ENCODE data around the gene DGKZ.
A peak's percentile ranks its signal among the peaks of the same experiment; 100 is the strongest.

The DGKZ gene

GRCh38 chr11:46381819-46382645 lies 34.8 kb downstream of the DGKZ start:
- no peak for DNase-seq (ENCODE audit: low spot score)

- peak; percentile 68 for DNase-seq (ENCODE audit: low spot score)
These were observed 35.6 kb downstream of the DGKZ start for GRCh38 chr11:46382646-46383403.

- no peak for DNase-seq (ENCODE audit: low spot score)
These were observed 36.1 kb downstream of the DGKZ start for GRCh38 chr11:46383404-46383758.

GRCh38 chr11:46383974-46384701 lies 36.9 kb downstream of the DGKZ start:
- peak; percentile 82 for DNase-seq (ENCODE audit: low spot score)

- DNase-seq (ENCODE audit: low spot score) = no peak
These were observed 38.1 kb downstream of the DGKZ start for GRCh38 chr11:46385169-46386004.

- DNase-seq (ENCODE audit: low spot score) = no peak
These were observed 38.8 kb downstream of the DGKZ start for GRCh38 chr11:46386005-46386578.

- peak; percentile 67 for DNase-seq (ENCODE audit: low spot score)
These were observed 39.4 kb downstream of the DGKZ start for GRCh38 chr11:46386674-46387073.

GRCh38 chr11:46387456-46387855 lies 40.2 kb downstream of the DGKZ start:
- DNase-seq (ENCODE audit: low spot score) = no peak

- no peak for DNase-seq (ENCODE audit: low spot score)
These were observed 40.8 kb downstream of the DGKZ start for GRCh38 chr11:46387919-46388618.

GRCh38 chr11:46388619-46389449 lies 41.6 kb downstream of the DGKZ start:
- no peak for DNase-seq (ENCODE audit: low spot score)

- peak; percentile 76 for DNase-seq (ENCODE audit: low spot score)
These were observed 42.4 kb downstream of the DGKZ start for GRCh38 chr11:46389450-46390330.

GRCh38 chr11:46390331-46391171 lies 43.3 kb downstream of the DGKZ start:
- DNase-seq (ENCODE audit: low spot score) = no peak

- no peak for DNase-seq (ENCODE audit: low spot score)
These were observed 43.9 kb downstream of the DGKZ start for GRCh38 chr11:46391186-46391577.

GRCh38 chr11:46391578-46392420 lies 44.5 kb downstream of the DGKZ start, which contains the start of gene CHRM4:
Gene CHRM4 (minus strand): TSS chr11:46391776. CDS start chr11:46386557, 5,219 bp downstream.
- DNase-seq (ENCODE audit: low spot score) = peak; percentile 46

- peak; percentile 76 for DNase-seq (ENCODE audit: low spot score)
These were observed 45.4 kb downstream of the DGKZ start for GRCh38 chr11:46392421-46393230.

GRCh38 chr11:46393231-46393616 lies 46.0 kb downstream of the DGKZ start:
- DNase-seq (ENCODE audit: low spot score) = no peak

Measured in SW480 (cell line).